Measurements from ENCODE around the gene KRT36.

Gene KRT36

GRCh38 chr17:41521574-41522261 is 32.0 kb upstream of the KRT36 start:
- no peak for DNase-seq

- DNase-seq, result no peak
These were observed 31.3 kb upstream of the KRT36 start for GRCh38 chr17:41520821-41521521.

- DNase-seq, result no peak
These were observed 30.0 kb upstream of the KRT36 start for GRCh38 chr17:41519501-41520224.

- DNase-seq, result no peak
These were observed 29.2 kb upstream of the KRT36 start, which contains the start of gene KRT15 for GRCh38 chr17:41518789-41519449. Gene KRT15, minus strand, starts transcription at chr17:41518890. Its CDS starts 63 bp downstream, at chr17:41518827.

- no peak for DNase-seq
These were observed 28.3 kb upstream of the KRT36 start for GRCh38 chr17:41518031-41518430.

- DNase-seq, result no peak
These were observed 27.1 kb upstream of the KRT36 start for GRCh38 chr17:41516830-41517283.

- no peak for DNase-seq
These were observed 26.6 kb upstream of the KRT36 start for GRCh38 chr17:41516147-41516829.

GRCh38 chr17:41513168-41513547 is 23.4 kb upstream of the KRT36 start:
- no peak for DNase-seq

GRCh38 chr17:41512546-41513167 is 22.9 kb upstream of the KRT36 start:
- no peak for DNase-seq

- no peak for DNase-seq
These were observed 22.0 kb upstream of the KRT36 start for GRCh38 chr17:41511716-41512115.

- no peak for DNase-seq
These were observed 21.4 kb upstream of the KRT36 start for GRCh38 chr17:41511116-41511515.

- DNase-seq, result no peak
These were observed 20.7 kb upstream of the KRT36 start for GRCh38 chr17:41510251-41511065.

GRCh38 chr17:41507315-41507880 is 17.7 kb upstream of the KRT36 start:
- no peak for DNase-seq

- no peak for DNase-seq
These were observed 16.4 kb upstream of the KRT36 start for GRCh38 chr17:41505809-41506767.

- no peak for DNase-seq
These were observed 15.5 kb upstream of the KRT36 start, which contains the start of gene KRT13 for GRCh38 chr17:41505007-41505808. Gene KRT13, minus strand, starts transcription at chr17:41505612. Its CDS starts 62 bp downstream, at chr17:41505550.

GRCh38 chr17:41504246-41504977 is 14.7 kb upstream of the KRT36 start:
- no peak for DNase-seq

GRCh38 chr17:41503202-41503601 is 13.5 kb upstream of the KRT36 start:
- DNase-seq, result no peak

Measured in stimulated activated CD4-positive, alpha-beta T cell treated with anti-CD3 and anti-CD28 coated beads, Interleukin-2, amount 100 ng/mL, for 24 hours (primary cell).